Osteocyte (in vitro differentiated cells): ENCODE measurements around the gene POFUT2. TPM values are rescaled to one million over a fixed set of nuclear protein-coding genes. Genes with fewer than 3 reads are reported as not detected.

ENCODE experiments used
- DNase-seq: peaks from one replicate; pipeline ENCODE4 v3.0.0; 2021; ENCODE audit warnings: mixed read lengths; ENCODE audit not compliant: unreplicated experiment; ENCODE audit errors: extremely low spot score
- H3K27ac Mint-ChIP-seq: one replicate; pipeline ENCODE4 v1.8.0; 2021; ENCODE audit warnings: mild to moderate bottlenecking, mixed read lengths; ENCODE audit not compliant: unreplicated experiment
- H3K27me3 Mint-ChIP-seq: one replicate; pipeline ENCODE4 v1.8.0; 2021; ENCODE audit warnings: mixed read lengths; ENCODE audit not compliant: unreplicated experiment
- H3K36me3 Mint-ChIP-seq: one replicate; pipeline ENCODE4 v1.8.0; 2021; ENCODE audit warnings: mixed read lengths; ENCODE audit not compliant: unreplicated experiment
- H3K4me1 Mint-ChIP-seq: one replicate; pipeline ENCODE4 v1.8.0; 2021; ENCODE audit warnings: mixed read lengths; ENCODE audit not compliant: unreplicated experiment
- H3K4me3 Mint-ChIP-seq: one replicate; pipeline ENCODE4 v1.8.0; 2021; ENCODE audit warnings: mild to moderate bottlenecking, moderate library complexity, mixed read lengths; ENCODE audit not compliant: unreplicated experiment
- H3K9me3 Mint-ChIP-seq: one replicate; pipeline ENCODE4 v1.8.0; 2021; ENCODE audit warnings: mixed read lengths; ENCODE audit not compliant: unreplicated experiment
- CTCF ChIP-seq: fragments of 200-600 bp; sonication (generic); IDR thresholded peaks from 2 replicates; pipeline ENCODE4 v1.5.0; 2021; ENCODE audit warnings: antibody characterized with exemption, mild to moderate bottlenecking, moderate library complexity
- long read RNA-seq: library from polyadenylated mRNA; unstranded; transcript quantifications from one replicate; pipeline ENCODE4 v2.0.0, GENCODE V29; 2021
- total RNA-seq: library from RNA; stranded (reverse); gene quantifications from 2 replicates; pipeline ENCODE4 v1.2.1, GENCODE V29; 2021

The POFUT2 gene
- total RNA-seq: 62.7 and 63.7 TPM in 2 replicates
- long read RNA-seq, partial matches to known transcripts: 0 of 2 reads
- long read RNA-seq, other reads (novel, unspliced or antisense): 2 of 2 reads

- H3K9me3 Mint-ChIP-seq: no peaks in the 10 kb centered on the region
- H3K27me3 Mint-ChIP-seq: no peaks in the 10 kb centered on the region
- H3K4me1 Mint-ChIP-seq: peaks cover 34% of the 10 kb centered on the region
- peaks cover 16% of the 10 kb centered on the region for H3K36me3 Mint-ChIP-seq
- peak; percentile 100 for DNase-seq
- no peak for TF ChIP-seq CTCF
- H3K4me3 Mint-ChIP-seq: peak within 1 kb of the TSS; percentile 81
- peak within 1 kb of the TSS; percentile 66 for H3K27ac Mint-ChIP-seq
Measured at GRCh38 chr21:45287438-45288391, at the start of gene POFUT2. TSS of gene POFUT2 (minus strand) at chr21:45287895. CDS start at chr21:45287871, 24 bp downstream.

GRCh38 chr21:45336870-45337269 is 49.2 kb upstream of the POFUT2 start:
- no peak for TF ChIP-seq CTCF
- H3K4me3 Mint-ChIP-seq: no peak overlapping the region
- H3K36me3 Mint-ChIP-seq: no peaks in the 10 kb centered on the region
- peaks cover 44% of the 10 kb centered on the region for H3K4me1 Mint-ChIP-seq
- no peaks in the 10 kb centered on the region for H3K27me3 Mint-ChIP-seq
- no peaks in the 10 kb centered on the region for H3K9me3 Mint-ChIP-seq
- no peak overlapping the region for H3K27ac Mint-ChIP-seq
- DNase-seq: no peak

GRCh38 chr21:45336535-45336810 is 48.8 kb upstream of the POFUT2 start:
- peak overlapping the region; percentile 44 for H3K27ac Mint-ChIP-seq
- no peaks in the 10 kb centered on the region for H3K9me3 Mint-ChIP-seq
- no peak overlapping the region for H3K4me3 Mint-ChIP-seq
- DNase-seq: no peak
- H3K36me3 Mint-ChIP-seq: no peaks in the 10 kb centered on the region
- H3K27me3 Mint-ChIP-seq: no peaks in the 10 kb centered on the region
- H3K4me1 Mint-ChIP-seq: peaks cover 44% of the 10 kb centered on the region
- no peak for TF ChIP-seq CTCF

- Mint-ChIP-seq H3K27me3 (no peaks in the 10 kb centered on the region), H3K9me3 (no peaks in the 10 kb centered on the region), H3K4me1 (peaks cover 47% of the 10 kb centered on the region), H3K36me3 (no peaks in the 10 kb centered on the region), H3K27ac (peak overlapping the region; percentile 44), H3K4me3 (no peak overlapping the region)
- no peak for TF ChIP-seq CTCF
- DNase-seq: no peak
Measured at GRCh38 chr21:45335761-45336534, 48.3 kb upstream of the POFUT2 start.
